RCC 7860 (cell line): ENCODE results near the gene PPP1R14C.
"Not testable (repeated sequence)": the region's sequence is repeated elsewhere in the genome, so short reads cannot be mapped to it uniquely, and the experiment has no call there.

ENCODE experiments used
- DNase-seq: peaks from one replicate; pipeline ENCODE4 v3.0.0-alpha.2; 2015; ENCODE audit warnings: low spot score
- FAIRE-seq: peaks from 2 replicates; lab custom pipeline; 2012; peaks lifted over from hg19 to GRCh38; lab: Jason Lieb, UNC

Gene PPP1R14C

DNA sequence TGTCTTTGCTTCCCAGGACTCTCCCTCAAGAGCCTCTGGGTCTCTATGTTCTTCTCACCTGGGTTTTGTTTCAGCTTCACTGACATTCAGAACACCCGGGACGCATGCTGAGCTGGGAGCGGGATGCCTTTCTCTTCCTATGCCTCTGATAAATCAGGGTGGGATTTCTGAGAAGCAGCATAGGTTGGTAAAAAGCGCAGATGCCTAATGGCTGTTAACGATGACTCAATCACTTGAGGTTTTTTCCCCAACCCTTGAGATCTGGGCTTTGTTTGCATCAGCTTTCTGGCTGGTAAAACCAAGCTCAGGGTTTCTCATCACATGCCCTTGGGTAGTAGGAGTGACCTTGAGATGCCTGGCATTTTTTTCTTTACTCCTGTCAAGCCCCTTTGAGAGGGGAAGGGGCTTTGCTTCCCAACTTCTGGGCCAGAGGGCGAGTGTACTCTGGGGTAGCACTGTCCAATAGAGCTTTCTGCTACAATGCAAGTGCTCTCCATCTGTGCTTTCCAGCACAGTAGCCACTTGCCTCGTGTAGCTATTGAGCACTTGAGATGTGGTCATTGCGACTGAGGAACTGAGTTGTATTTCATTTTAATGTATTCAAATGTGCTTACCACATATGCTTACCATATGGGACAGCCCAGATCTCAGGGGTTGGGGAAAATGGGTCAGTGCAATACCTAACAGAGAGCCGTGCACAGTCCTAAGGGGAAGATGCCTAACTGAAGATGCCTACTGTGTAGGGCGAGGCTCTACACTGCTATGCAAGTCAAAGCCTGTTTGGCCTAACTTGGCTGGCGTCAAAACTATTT, 69.1 kb downstream of the PPP1R14C start:
- DNase-seq: no peak
- FAIRE-seq: no peak

DNA sequence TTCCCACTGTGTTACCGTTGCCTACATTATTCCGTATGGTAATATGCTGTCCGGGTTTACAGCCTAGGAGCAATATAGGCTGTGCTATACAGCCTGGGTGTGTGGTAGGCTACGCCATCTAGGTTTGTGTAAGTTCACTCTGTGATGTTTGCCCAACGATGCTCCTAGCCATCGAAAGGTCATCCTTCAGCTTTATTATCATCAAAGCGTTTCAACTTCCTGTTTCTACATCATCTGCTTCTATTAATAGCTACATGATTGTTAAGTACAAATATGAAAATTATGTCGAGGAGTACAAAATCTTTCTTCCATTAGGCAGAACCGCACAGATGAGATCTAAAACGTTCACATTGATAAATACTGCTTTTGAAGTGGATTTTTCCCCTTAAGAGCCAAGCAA, 69.9 kb downstream of the PPP1R14C start:
- no peak for DNase-seq
- no peak for FAIRE-seq

DNA sequence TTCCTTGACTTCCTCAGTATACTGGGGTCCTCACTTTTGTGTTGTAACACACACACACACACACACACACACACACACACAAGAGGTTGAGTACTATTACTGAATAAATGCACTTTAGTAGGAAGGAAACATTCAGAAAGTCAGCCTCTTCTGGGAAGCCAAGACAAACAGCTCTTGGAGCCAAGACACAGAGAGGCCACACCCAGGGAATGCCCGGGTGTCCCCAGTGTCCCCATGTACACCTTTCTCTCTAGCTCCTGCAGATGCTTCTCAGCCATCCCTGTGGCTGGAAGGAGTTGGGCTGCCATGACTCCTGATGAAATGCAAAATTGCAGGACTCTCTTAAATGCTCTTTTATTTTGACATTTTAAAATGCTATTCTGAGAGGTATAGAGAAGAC, 70.5 kb downstream of the PPP1R14C start:
- no peak for FAIRE-seq

DNA sequence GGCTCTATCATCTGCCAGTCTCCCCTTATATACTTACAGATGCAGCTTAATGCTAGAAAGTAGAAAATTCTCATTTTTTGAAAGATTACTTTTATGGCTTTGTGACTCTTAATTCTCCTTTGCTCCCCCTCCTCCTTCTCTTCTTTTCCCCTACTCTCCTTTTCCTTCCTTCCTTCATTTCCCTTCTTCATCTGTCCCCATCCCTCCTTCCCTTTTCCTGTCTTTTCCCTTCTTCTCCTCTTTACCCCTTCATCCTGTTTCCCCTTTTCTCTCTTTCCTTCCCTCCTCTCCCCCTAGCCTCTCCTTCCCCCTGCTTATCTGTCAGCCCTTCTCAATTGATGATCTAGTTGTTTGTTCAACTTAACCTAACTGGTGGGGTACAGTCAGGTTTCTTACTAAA, 71.5 kb downstream of the PPP1R14C start:
- no peak for DNase-seq
- FAIRE-seq: no peak

More for the DNA sequence above, 70.5 kb downstream of the PPP1R14C start:
- DNase-seq: no peak

DNA sequence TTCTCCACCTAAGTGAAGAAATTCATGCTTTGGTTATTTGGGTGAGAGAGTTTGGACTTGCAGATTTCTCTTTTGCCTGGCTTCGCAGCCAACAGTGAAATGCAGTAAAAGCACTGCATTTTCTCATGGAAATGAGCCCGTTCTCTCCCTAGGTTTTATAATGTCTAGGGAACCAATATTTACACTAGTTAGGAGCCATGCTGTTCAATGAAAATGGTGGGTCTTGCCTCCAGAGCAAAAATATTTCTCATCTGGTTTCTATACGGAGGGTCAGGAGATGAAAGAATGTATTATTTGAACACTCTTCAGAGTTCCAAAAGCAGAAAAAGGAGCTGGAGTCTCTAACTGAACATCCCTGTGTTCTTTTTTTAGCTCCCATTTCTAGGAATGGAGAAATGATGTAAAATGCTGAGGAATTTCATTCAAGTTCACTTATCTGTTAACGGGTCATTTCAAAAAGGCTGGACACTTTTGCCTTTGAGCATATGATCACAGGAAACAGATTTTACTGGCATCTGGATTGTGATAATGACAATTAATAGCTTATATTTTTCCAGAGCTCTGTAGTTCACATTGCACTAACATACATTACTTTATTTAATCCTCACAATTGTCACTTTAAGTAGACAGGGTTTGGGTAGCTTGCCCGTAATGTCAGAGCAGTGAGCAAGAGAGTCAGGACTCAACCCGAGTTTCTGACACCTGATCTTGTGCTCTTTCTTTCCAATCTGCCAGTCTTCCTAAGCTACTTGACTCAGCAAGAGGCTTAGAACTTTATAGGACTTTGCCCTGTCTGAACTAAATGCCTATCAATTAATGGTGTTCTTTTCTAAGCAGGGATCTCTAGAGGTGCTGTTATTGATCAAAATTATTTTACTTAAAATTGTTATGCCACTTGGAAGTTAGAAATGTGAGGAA, 78.0 kb downstream of the PPP1R14C start:
- FAIRE-seq (no peak), DNase-seq (no peak)

DNA sequence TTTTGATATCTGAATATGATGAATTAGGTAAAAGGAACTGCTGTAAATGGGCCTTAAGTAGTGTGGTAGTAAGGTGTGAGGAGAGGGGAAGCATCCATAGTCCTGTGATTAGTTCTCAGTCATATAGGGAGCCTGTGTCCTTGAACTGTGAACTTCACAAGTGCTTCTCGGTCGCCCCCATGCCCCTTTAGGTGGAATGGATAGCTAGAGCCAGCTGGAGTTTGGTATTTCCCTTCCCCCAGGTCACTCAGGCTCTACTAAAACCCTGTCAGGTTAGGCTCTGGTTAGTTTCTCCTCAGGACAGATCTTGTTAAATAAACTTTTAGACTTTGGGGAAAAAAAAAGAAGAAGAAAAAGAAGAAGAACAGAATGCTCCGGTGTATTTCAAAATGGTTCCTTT, 82.0 kb downstream of the PPP1R14C start:
- FAIRE-seq: no peak
- no peak for DNase-seq

DNA sequence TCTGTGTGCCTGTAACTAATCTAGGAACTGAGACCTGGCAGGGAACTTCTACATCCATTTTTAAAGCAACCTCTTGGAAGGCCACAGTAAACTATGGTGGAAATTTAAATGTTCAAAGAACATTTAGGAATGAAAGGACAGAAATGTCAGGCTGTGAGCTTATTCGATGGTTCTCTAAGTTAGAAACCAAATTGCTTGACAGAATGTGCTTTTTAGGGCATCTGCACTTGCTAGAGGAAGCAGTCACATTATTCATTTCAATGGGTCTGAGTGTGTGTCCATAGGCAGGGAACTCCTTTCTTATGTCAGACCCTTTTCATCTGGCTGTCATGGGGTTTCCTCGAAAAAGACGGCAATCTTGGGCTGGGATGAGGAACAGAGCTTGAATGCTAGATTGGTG, 84.4 kb downstream of the PPP1R14C start:
- no peak for DNase-seq

DNA sequence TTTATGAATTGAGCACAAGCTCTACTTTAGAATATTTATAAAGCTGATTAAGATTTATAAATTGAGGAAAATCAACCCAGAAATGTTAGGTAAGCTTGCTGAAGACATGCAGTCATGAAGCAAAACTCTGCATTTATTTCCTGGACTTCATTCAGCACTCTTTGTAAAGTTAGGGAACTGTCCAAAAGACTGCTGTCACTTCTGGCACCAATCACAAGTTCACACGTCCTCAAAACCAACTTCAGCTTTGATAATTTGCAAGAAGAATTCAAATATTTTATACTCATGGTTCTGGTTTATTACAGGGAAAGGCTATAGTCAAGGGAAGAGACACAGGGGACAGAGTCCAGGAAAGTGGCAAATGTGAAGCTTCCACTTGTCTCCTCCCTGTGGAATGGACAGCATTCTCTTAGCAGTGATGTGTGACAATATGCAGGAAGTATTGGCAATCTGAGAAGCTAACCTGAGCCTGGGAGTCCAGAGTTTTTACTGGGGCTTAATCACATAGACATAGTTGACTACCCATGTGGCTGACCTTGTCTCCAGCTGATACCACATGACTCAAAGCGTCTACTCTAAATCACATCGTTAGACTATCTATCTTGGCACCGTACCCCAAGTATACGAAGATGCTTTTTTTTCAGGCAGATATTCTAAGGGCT, 85.4 kb downstream of the PPP1R14C start:
- DNase-seq: peak; percentile 53
- FAIRE-seq: no peak

More for the DNA sequence above, 84.4 kb downstream of the PPP1R14C start:
- FAIRE-seq: no peak

DNA sequence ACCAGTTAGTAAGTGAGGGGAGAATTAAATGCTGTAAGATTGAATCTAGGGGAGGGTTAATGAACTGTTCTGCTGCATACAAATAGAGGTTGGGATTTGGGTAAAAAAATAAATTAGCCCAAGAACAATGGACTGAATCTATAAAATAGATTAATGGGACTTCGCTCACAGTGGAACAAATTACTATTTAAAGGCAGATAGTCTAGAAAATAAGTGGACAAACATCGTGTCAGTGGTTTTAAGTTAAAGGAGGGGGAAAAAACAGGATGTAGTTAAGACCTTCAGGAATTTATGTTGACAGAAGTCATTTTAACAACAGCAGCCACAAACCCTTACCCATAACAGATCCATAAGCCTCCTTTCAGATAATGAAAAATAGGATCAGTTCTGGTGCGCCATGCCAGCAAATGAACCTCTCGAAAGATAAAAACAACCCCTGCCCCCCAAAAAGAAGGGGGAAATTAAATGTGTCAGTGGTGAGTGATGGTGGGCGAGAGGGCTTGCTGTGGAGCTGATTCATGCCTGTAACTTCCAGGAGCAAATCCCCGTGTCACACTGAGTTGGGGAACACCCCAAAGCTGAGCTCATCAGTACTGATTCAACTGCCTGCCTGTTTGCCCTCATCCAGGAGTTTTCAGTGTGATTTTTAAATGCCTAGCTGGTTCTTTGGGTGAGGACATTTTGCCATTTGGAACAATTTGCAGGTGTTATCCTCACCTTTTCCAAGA, 86.8 kb downstream of the PPP1R14C start:
- DNase-seq: peak; percentile 27
- FAIRE-seq: no peak

DNA sequence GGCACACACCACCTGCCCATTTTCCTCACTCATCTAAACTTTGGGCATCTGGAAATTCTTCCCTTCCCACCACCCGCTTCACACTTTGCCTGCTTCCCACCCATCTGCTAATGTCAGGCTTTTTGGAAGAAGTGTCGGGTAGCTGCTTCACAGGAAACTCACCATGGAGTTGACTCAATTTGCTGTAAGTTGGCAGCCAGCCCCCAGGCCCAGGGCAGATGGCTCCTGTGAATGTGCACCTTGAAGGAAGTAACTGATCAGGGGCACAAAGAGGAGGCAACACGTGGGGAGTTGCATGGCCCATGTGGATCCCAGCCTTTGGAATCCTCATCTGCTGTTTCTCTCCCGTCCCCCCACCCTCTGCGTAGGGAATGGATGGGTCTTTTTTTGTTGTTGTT, 87.3 kb downstream of the PPP1R14C start:
- FAIRE-seq (no peak), DNase-seq (no peak)

DNA sequence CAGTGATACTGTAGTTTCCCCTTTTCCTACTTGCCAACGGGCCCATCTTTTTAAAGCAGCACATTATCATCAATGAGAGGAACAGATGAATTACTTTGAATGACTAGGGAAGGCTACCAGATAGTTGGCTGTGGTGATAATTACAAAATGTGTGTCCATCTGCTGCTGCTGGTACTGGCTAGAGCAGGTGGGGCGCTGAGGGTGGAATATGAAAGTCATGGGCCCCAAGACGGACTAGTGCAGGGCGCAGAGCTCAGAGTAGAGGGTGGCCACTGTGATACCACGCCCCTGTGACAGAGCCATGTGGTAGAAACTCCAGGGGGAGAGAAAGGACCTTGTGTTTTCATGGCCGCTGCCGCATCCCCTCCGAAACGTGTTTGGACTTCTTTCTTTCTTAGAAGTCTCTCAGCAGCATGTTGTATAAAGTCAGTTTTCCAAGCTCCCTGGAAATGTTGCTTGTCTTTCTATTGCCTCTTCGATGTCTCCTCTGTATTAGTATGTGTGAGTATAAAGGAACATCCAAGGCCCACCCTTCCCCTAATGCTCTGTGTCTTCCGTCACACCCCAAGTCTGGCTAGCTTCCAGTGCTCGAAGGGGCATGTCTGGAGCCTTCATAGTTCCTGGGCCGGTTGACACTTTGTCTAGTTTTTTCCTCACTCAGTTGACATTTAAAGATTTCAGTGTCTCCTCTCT, 88.1 kb downstream of the PPP1R14C start:
- DNase-seq (no peak), FAIRE-seq (no peak)

DNA sequence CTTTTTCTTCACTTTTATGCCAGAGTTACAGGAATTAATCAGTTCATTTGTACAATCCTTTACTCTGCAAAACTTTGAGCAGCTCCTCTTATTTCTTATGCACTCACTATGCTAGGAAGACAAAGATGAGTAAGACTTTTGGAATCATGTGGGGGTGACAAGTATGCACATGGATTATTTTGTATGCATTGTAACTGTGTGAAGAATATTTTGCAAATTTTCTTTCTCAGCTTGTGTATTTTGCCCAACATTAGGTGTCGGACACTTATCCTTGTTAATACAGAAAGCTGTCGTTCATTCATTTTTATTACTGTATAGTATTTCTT, 88.6 kb downstream of the PPP1R14C start:
- DNase-seq: peak; percentile 19
- FAIRE-seq: no peak

DNA sequence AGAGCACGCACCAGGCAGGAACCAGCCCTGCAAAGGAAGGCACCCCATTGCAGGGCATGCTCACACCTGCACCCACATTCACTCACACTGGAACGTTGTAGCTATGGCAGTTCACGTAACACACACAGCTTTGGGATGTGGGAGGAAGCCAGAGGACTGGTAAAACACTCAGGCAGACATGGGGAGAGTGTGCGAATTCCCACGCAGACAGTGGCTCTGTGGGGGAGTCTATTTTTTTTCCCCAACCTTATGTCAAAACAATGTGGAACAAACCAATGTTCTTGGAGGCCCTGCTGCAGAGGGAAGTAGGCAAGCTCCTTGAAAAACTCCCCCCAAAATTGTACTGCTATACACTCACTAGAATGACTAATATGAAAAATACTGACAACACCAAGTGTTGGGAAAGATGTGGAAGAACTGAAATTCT, 91.0 kb downstream of the PPP1R14C start:
- FAIRE-seq: no peak
- DNase-seq: no peak

DNA sequence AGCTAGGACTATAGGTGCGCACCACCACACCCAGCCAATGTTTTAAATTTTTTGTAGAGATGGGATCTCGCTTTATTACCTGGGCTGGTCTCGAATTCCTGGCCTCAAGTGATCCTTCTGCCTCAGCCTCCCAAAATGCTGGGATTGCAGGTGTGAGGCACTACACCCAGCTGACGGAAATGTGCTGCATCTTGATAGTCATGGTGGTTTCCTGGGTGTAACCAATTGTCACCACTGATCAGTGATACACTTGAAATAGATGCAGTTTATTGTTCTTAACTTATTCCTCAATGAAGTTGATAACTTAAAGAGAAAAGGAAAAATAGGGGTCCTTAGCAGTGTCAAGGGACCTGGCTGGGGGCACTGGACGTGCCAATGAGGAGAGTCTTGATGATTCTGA, 92.4 kb downstream of the PPP1R14C start:
- no peak for FAIRE-seq
- no peak for DNase-seq

DNA sequence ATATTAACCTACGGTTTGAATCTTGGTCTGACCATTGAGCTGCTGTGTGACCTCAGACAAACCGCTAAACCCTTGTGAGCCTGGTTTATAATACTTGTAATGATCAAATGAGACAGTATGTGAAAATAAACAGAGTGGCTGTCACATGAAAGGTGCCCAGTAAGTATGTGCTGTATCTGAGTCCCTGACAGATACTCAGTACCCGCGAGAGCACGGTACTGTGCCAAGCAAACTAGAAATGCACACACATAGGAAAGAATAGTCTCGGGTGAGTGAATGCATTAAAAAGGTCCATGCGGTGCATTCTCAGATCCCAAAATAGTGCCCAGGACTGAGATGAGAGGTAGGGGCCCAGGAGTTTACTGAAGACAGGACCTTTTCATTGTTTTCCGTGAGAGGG, 93.3 kb downstream of the PPP1R14C start:
- FAIRE-seq: no peak
- no peak for DNase-seq

DNA sequence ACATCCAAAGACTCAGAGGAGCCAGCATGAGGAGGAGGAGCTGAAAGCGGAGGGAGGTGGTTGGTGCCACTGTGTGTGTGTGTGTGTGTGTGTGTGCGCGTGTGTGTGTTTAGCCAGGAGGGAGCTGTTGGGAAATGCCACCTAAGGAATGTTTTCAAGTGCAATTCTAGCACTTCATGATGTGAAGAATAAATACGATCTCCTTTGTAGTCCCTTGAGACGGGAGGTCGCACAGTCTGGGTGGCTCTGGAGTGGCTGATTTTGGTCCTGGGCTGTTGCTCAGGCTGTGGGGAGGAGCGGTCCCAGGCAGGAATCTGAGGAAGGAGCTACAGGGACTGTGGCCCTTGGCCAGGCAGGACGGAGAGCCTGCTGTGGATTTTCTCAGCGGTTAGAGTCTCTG, 93.7 kb downstream of the PPP1R14C start:
- DNase-seq: no peak
- FAIRE-seq: no peak

DNA sequence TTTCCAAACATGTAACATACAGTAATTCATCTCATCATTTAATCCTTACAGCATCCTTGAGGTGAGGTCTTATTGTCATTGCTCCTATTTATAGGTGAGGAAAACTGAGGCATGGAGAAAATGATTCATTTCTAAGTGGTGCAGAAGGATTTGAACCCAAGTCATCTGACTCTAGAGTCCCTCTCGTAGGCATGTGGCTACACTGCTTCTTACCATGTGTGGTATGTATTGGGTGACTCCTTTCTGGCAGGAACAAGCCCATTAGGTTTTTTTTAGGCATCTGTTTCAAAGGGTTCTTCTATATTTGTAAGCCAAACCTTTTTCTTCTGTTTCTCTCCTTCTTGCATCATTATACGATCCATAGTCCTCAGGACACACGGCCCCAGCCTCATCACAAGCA, 94.8 kb downstream of the PPP1R14C start:
- no peak for FAIRE-seq
- DNase-seq: no peak

DNA sequence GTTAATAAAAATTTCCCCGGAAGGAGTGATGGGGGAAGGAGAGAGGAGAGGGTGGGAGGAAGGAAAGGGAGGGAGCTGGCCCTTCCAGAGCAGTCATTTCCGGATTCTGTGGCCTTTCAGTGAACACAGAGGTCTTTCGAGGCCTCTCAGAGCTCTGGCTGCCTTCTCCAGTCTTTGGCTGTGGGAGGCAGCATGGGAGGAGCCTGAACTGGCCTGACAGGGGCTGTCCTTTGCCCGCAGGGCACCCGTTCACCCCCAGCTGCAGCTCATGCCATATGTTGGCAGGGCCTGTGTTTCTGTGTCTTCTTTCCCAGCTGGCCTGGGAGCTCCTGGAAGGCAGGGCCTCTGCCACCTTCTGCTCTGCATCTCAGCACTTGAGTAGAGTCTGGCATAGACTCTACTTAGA, 95.5 kb downstream of the PPP1R14C start:
- DNase-seq (no peak), FAIRE-seq (no peak)

DNA sequence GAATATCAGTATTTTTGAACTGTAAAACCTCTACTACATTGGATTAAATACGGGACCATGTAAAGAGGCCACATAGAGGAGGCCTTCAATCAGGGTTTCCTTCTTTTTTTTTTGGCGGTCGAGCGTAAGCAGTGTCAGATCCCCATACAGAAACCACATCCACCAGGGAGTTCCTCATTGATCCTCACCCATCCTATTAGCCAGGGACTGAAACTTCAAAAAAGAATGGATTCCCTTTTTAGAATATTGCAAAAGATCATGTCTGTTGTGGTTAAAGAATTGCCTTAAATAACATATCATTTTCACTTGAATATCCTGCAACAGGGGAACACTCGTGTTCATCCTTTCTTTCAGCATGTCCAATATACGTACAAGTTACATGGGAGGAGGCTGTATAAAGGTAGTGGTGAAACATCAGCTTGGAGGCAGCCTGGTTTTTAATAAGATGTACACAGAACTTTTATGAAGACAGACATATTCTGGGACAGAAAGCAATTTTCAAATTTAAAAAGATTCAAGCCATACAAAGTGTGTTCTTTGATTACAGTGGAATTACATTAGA, 96.1 kb downstream of the PPP1R14C start:
- FAIRE-seq (no peak), DNase-seq (no peak)

DNA sequence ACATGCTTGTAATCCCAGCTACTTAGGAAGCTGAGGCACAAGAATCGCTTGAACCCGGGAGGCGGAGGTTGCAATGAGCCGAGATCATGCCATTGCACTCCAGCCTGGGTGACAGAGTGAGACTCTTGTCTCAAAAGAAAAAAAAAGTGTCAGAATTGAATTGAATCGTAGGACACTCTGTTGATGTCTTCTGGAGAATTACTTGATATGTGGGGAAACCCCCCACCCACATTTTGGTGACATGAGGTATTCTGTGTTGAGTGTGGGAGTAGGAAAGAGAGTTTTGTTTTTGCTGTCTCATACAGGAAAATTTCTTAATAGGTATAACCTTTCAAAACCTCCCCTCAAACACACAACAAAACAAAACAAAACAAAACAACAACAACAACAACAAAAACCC, 98.9 kb downstream of the PPP1R14C start:
- not testable (repeated sequence) for DNase-seq, FAIRE-seq
